HCT116 (cell line): Measurements from ENCODE around the gene AARS2. TPM values are rescaled to one million over a fixed set of nuclear protein-coding genes. Genes with fewer than 3 reads are reported as not detected.

Source experiments
- ATF3 ChIP-seq: IDR thresholded peaks from 2 replicates; pipeline ENCODE4 v1.6.1; 2012
- EGR1 ChIP-seq: IDR thresholded peaks from 2 replicates; pipeline ENCODE4 v1.6.1; 2012; ENCODE audit warnings: low read depth
- EZH2phosphoT487 ChIP-seq: fragments of 200-600 bp; IDR thresholded peaks from 2 replicates; pipeline ENCODE4 v1.6.1; 2018; ENCODE audit warnings: antibody characterized with exemption, borderline replicate concordance
- FOSL1 ChIP-seq: IDR thresholded peaks from 2 replicates; pipeline ENCODE4 v1.6.1; 2012; ENCODE audit warnings: low read depth
- JUND ChIP-seq: IDR thresholded peaks from 2 replicates; pipeline ENCODE4 v1.6.1; 2012
- MAX ChIP-seq: IDR thresholded peaks from 2 replicates; pipeline ENCODE4 v1.6.1; 2012
- TCF7L2 ChIP-seq: IDR thresholded peaks from 2 replicates; pipeline ENCODE4 v1.7.0; 2011; ENCODE audit warnings: borderline replicate concordance, inconsistent platforms; ENCODE audit not compliant: insufficient read depth, insufficient read length; ENCODE audit errors: extremely low read depth
- YY1 ChIP-seq: IDR thresholded peaks from 2 replicates; pipeline ENCODE4 v1.6.1; 2011; ENCODE audit warnings: low read length, low read depth, moderate library complexity, mild to moderate bottlenecking; ENCODE audit not compliant: insufficient replicate concordance; ENCODE audit errors: extremely low read depth
- ZBTB33 ChIP-seq: IDR thresholded peaks from 2 replicates; pipeline ENCODE4 v1.6.1; 2011; ENCODE audit warnings: mild to moderate bottlenecking, low read length, moderate library complexity; ENCODE audit not compliant: insufficient replicate concordance; ENCODE audit errors: extremely low read depth
- ZNF274 ChIP-seq: fragments of 200-500 bp; sonication (Bioruptor generic); IDR thresholded peaks from 2 replicates; pipeline ENCODE4 v1.6.1; 2014; ENCODE audit warnings: mild to moderate bottlenecking, low read depth, low read length, inconsistent platforms
- total RNA-seq: library from RNA; stranded (reverse); gene quantifications from one replicate; pipeline ENCODE4 v1.2.1, GENCODE V29; 2021; ENCODE audit not compliant: unreplicated experiment
- TF ChIP-seq, protein P1 (sequence below): IDR thresholded peaks from 2 replicates; pipeline ENCODE4 v1.6.1; 2012; ENCODE audit warnings: low read depth

The AARS2 gene
- total RNA-seq, 1 experiment from 2014 or later = 14.9 TPM

DNA sequence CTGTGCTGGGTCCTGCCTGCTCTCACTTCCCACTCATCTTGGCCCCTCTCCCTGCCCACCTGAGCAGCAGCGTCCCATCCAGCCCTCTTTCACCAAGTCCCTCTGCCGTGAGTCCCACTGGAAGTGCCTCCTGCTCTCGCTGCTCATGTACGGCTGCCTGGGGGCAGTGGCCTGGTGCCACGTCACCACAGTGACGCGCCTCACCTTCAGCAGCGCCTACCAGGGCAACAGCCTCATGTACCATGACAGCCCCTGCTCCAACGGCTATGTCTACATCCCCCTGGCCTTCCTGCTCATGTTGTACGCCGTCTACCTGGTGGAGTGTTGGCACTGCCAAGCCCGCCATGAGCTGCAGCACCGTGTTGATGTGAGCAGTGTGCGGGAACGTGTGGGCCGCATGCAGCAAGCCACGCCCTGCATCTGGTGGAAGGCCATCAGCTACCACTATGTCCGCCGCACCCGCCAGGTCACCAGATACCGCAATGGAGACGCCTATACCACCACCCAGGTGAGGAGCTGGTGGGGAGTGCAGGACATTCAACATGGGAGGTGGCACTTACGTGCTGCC lies 40.1 kb downstream of the AARS2 start (continued):
- TF ChIP-seq, protein P1, sequence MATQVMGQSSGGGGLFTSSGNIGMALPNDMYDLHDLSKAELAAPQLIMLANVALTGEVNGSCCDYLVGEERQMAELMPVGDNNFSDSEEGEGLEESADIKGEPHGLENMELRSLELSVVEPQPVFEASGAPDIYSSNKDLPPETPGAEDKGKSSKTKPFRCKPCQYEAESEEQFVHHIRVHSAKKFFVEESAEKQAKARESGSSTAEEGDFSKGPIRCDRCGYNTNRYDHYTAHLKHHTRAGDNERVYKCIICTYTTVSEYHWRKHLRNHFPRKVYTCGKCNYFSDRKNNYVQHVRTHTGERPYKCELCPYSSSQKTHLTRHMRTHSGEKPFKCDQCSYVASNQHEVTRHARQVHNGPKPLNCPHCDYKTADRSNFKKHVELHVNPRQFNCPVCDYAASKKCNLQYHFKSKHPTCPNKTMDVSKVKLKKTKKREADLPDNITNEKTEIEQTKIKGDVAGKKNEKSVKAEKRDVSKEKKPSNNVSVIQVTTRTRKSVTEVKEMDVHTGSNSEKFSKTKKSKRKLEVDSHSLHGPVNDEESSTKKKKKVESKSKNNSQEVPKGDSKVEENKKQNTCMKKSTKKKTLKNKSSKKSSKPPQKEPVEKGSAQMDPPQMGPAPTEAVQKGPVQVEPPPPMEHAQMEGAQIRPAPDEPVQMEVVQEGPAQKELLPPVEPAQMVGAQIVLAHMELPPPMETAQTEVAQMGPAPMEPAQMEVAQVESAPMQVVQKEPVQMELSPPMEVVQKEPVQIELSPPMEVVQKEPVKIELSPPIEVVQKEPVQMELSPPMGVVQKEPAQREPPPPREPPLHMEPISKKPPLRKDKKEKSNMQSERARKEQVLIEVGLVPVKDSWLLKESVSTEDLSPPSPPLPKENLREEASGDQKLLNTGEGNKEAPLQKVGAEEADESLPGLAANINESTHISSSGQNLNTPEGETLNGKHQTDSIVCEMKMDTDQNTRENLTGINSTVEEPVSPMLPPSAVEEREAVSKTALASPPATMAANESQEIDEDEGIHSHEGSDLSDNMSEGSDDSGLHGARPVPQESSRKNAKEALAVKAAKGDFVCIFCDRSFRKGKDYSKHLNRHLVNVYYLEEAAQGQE = no peak
- TF ChIP-seq ZNF274 (no peak), FOSL1 (no peak), TCF7L2 (no peak), JUND (no peak), EZH2phosphoT487 (no peak), MAX (no peak), ZBTB33 (no peak), ATF3 (no peak), EGR1 (no peak), YY1 (no peak)
